HepG2 (cell line): ENCODE measurements around the gene LENEP. TPM values are rescaled to one million over a fixed set of nuclear protein-coding genes. Genes with fewer than 3 reads are reported as not detected.

Experiments used
- RELA ChIP-seq: sonication (generic); formaldehyde crosslinking; IDR thresholded peaks from 2 replicates; pipeline ENCODE4 v1.4.0; 2020; ENCODE audit warnings: missing genetic modification reagents
- SAP130 ChIP-seq: IDR thresholded peaks from 2 replicates; pipeline ENCODE4 v1.6.1; 2016; ENCODE audit warnings: low read depth
- ZNF501 ChIP-seq: sonication (generic); formaldehyde crosslinking; IDR thresholded peaks from 2 replicates; pipeline ENCODE4 v1.5.1; 2020; ENCODE audit warnings: mild to moderate bottlenecking, moderate library complexity, missing genetic modification reagents
- polyA plus RNA-seq, 8 experiments: library from polyadenylated mRNA; depleted of rRNA in 3 of 8; stranded (reverse) in 7 of 8; unstranded in 1 of 8; fragments of >200 nt; fragmentation: Illumina TruSeq in 4 of 8; extraction: Trizol in 4 of 8; gene quantifications; 2 replicates each; pipeline versions ENCODE4 v1.2.1 to v1.2.3, GENCODE V29; 2011 to 2016; ENCODE audit warnings: low read depth in 4 of 8, missing spikeins in 1 of 8, mixed read lengths in 1 of 8; ENCODE audit not compliant: insufficient read depth in 1 of 8
- total RNA-seq, 5 experiments: library from RNA; depleted of rRNA; stranded (reverse); fragments of >200 nt; fragmentation: Illumina TruSeq; extraction: Trizol; gene quantifications; 2 replicates each; pipeline ENCODE4 v1.2.3, GENCODE V29; 2016; ENCODE audit warnings: low read depth in 1 of 5
- TF ChIP-seq, protein P1 (sequence below): sonication (generic); formaldehyde crosslinking; IDR thresholded peaks from 2 replicates; pipeline ENCODE4 v1.4.0; 2020; ENCODE audit warnings: mild to moderate bottlenecking, missing genetic modification reagents
- TF ChIP-seq, protein P2 (sequence below): sonication (generic); formaldehyde crosslinking; IDR thresholded peaks from 2 replicates; pipeline ENCODE4 v1.4.0; 2020; ENCODE audit warnings: low read depth, missing genetic modification reagents
- TF ChIP-seq, protein P3 (sequence below): sonication (generic); formaldehyde crosslinking; IDR thresholded peaks from 2 replicates; pipeline ENCODE4 v1.4.0; 2020; ENCODE audit warnings: missing genetic modification reagents

Gene LENEP
- total and polyA plus RNA-seq, 2 of the 13 experiments (the other 11 are each of a cell fraction or from before 2014, with no cell fraction given), result 0.29 TPM; not detected in 1

- TF ChIP-seq, protein P1, sequence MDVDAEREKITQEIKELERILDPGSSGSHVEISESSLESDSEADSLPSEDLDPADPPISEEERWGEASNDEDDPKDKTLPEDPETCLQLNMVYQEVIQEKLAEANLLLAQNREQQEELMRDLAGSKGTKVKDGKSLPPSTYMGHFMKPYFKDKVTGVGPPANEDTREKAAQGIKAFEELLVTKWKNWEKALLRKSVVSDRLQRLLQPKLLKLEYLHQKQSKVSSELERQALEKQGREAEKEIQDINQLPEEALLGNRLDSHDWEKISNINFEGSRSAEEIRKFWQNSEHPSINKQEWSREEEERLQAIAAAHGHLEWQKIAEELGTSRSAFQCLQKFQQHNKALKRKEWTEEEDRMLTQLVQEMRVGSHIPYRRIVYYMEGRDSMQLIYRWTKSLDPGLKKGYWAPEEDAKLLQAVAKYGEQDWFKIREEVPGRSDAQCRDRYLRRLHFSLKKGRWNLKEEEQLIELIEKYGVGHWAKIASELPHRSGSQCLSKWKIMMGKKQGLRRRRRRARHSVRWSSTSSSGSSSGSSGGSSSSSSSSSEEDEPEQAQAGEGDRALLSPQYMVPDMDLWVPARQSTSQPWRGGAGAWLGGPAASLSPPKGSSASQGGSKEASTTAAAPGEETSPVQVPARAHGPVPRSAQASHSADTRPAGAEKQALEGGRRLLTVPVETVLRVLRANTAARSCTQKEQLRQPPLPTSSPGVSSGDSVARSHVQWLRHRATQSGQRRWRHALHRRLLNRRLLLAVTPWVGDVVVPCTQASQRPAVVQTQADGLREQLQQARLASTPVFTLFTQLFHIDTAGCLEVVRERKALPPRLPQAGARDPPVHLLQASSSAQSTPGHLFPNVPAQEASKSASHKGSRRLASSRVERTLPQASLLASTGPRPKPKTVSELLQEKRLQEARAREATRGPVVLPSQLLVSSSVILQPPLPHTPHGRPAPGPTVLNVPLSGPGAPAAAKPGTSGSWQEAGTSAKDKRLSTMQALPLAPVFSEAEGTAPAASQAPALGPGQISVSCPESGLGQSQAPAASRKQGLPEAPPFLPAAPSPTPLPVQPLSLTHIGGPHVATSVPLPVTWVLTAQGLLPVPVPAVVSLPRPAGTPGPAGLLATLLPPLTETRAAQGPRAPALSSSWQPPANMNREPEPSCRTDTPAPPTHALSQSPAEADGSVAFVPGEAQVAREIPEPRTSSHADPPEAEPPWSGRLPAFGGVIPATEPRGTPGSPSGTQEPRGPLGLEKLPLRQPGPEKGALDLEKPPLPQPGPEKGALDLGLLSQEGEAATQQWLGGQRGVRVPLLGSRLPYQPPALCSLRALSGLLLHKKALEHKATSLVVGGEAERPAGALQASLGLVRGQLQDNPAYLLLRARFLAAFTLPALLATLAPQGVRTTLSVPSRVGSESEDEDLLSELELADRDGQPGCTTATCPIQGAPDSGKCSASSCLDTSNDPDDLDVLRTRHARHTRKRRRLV (CRISPR knock-in tag), result no peak
- TF ChIP-seq RELA (CRISPR knock-in tag) (no peak), SAP130 (CRISPR knock-in tag) (no peak), ZNF501 (0 out of 2 replicates have a peak, but pooled peaks have one; percentile 9)
- TF ChIP-seq, protein P2, sequence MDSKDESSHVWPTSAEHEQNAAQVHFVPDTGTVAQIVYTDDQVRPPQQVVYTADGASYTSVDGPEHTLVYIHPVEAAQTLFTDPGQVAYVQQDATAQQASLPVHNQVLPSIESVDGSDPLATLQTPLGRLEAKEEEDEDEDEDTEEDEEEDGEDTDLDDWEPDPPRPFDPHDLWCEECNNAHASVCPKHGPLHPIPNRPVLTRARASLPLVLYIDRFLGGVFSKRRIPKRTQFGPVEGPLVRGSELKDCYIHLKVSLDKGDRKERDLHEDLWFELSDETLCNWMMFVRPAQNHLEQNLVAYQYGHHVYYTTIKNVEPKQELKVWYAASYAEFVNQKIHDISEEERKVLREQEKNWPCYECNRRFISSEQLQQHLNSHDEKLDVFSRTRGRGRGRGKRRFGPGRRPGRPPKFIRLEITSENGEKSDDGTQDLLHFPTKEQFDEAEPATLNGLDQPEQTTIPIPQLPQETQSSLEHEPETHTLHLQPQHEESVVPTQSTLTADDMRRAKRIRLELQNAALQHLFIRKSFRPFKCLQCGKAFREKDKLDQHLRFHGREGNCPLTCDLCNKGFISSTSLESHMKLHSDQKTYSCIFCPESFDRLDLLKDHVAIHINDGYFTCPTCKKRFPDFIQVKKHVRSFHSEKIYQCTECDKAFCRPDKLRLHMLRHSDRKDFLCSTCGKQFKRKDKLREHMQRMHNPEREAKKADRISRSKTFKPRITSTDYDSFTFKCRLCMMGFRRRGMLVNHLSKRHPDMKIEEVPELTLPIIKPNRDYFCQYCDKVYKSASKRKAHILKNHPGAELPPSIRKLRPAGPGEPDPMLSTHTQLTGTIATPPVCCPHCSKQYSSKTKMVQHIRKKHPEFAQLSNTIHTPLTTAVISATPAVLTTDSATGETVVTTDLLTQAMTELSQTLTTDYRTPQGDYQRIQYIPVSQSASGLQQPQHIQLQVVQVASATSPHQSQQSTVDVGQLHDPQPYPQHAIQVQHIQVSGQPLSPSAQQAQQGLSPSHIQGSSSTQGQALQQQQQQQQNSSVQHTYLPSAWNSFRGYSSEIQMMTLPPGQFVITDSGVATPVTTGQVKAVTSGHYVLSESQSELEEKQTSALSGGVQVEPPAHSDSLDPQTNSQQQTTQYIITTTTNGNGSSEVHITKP (CRISPR knock-in tag), result no peak
- TF ChIP-seq, protein P3, sequence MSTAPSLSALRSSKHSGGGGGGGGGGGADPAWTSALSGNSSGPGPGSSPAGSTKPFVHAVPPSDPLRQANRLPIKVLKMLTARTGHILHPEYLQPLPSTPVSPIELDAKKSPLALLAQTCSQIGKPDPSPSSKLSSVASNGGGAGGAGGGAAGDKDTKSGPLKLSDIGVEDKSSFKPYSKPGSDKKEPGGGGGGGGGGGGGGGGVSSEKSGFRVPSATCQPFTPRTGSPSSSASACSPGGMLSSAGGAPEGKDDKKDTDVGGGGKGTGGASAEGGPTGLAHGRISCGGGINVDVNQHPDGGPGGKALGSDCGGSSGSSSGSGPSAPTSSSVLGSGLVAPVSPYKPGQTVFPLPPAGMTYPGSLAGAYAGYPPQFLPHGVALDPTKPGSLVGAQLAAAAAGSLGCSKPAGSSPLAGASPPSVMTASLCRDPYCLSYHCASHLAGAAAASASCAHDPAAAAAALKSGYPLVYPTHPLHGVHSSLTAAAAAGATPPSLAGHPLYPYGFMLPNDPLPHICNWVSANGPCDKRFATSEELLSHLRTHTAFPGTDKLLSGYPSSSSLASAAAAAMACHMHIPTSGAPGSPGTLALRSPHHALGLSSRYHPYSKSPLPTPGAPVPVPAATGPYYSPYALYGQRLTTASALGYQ (CRISPR knock-in tag), result no peak
These were observed 49.6 kb upstream of the LENEP start (continued) for GRCh38 chr1:154943649-154944400.
